Endodermal cell (in vitro differentiated cells): ENCODE data around the gene SRSF6. TPM values are rescaled to one million over a fixed set of nuclear protein-coding genes. Genes with fewer than 3 reads are reported as not detected.
A peak's percentile ranks its signal among the peaks of the same experiment; 100 is the strongest.

Experiments used
- DNase-seq: peaks from one replicate; pipeline ENCODE4 v3.0.0-alpha.2; 2017
- H3K27ac ChIP-seq: 2 replicates; pipeline ENCODE4 v1.5.1; 2013; ENCODE audit warnings: mild to moderate bottlenecking, low read depth, low read length, moderate library complexity
- H3K27me3 ChIP-seq: 2 replicates; pipeline ENCODE4 v1.6.1; 2013; ENCODE audit warnings: mild to moderate bottlenecking, low read length, moderate library complexity; ENCODE audit not compliant: insufficient read depth, control insufficient read depth, poor library complexity, severe bottlenecking
- H3K36me3 ChIP-seq: 2 replicates; pipeline ENCODE4 v1.7.0; 2013; ENCODE audit warnings: mild to moderate bottlenecking, low read length, moderate library complexity; ENCODE audit not compliant: control insufficient read depth, insufficient read depth
- H3K4me1 ChIP-seq: one replicate; pipeline ENCODE4 v1.7.0; 2013; ENCODE audit warnings: low read length; ENCODE audit not compliant: control insufficient read depth, insufficient read depth
- H3K4me3 ChIP-seq: 2 replicates; pipeline ENCODE4 v1.5.1; 2013; ENCODE audit warnings: mild to moderate bottlenecking, low read length, moderate library complexity
- H3K9ac ChIP-seq: 2 replicates; pipeline ENCODE4 v1.6.1; 2013; ENCODE audit warnings: mild to moderate bottlenecking, low read length, moderate library complexity; ENCODE audit not compliant: poor library complexity, severe bottlenecking; ENCODE audit errors: extremely low read depth
- H3K9me3 ChIP-seq: 2 replicates; pipeline ENCODE4 v1.6.1; 2013; ENCODE audit warnings: mild to moderate bottlenecking, low read length, moderate library complexity; ENCODE audit not compliant: control insufficient read depth
- H3K27ac Mint-ChIP-seq: 2 replicates; pipeline ENCODE4 v1.8.0; 2020; ENCODE audit warnings: mixed read lengths
- H3K27me3 Mint-ChIP-seq: 2 replicates; pipeline ENCODE4 v1.8.0; 2021; ENCODE audit warnings: mild to moderate bottlenecking, mixed read lengths; ENCODE audit not compliant: insufficient read depth
- H3K36me3 Mint-ChIP-seq: 2 replicates; pipeline ENCODE4 v1.8.0; 2020; ENCODE audit warnings: low read depth, mixed read lengths
- H3K4me1 Mint-ChIP-seq: 2 replicates; pipeline ENCODE4 v1.8.0; 2020; ENCODE audit warnings: mixed read lengths
- H3K4me3 Mint-ChIP-seq: 2 replicates; pipeline ENCODE4 v1.8.0; 2020; ENCODE audit warnings: mild to moderate bottlenecking, moderate library complexity, mixed read lengths
- H3K9me3 Mint-ChIP-seq: 2 replicates; pipeline ENCODE4 v1.8.0; 2020; ENCODE audit warnings: mild to moderate bottlenecking, mixed read lengths
- WGBS, 2 experiments: methylation state at CpG; one replicate each; pipeline versions ENCODE4 v1.1.5 to v1.1.7; 2013; ENCODE audit warnings: missing lambda C conversion rate in 2 of 2, mixed read lengths in 1 of 2; ENCODE audit not compliant: insufficient coverage in 1 of 2, insufficient read length in 1 of 2; 5-methylcytosine and 5-hydroxymethylcytosine counted together
- total RNA-seq, 2 donors: library from RNA; stranded (reverse); fragmentation: NEBNext Ultra II Directional in 1 of 2; extraction: Animal tissue kit (Norgen Biotek cat#: 25700) in 1 of 2; gene quantifications; 2 replicates in 1 of 2; 3 replicates in 1 of 2; pipeline ENCODE4 v1.2.1, GENCODE V29; 2021
- TF ChIP-seq, protein P1 (sequence below): fragments of 200-600 bp; sonication (generic); conservative IDR thresholded peaks from 2 replicates; pipeline ENCODE4 v1.5.0; 2021; ENCODE audit warnings: antibody characterized with exemption, mild to moderate bottlenecking

SRSF6 gene
- total RNA-seq, 2 donors from 2014 or later: 146 to 199 TPM

DNA sequence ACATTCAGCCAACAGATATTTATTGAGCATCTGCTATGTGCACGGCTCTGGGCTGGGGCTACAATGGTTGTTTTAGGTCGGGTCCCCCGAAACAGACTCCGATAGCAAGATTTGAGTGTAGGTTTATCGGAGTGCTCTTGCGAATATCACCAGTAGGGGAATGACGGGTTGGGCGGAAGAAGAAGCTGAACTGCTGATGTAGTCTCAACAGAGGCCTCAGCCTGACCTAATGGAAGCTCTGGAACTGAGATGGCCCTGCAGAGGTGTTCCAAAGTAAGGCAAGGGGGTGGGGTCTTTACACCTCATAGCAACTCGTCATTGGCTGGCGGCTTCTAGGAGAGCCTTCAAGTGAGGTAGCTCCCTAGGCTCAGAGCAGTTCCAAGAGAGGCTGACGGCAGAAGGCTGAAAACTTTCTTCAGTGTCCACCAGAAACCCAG lies 50.9 kb downstream of the SRSF6 start:
- WGBS, 2 experiments: 58 to 68% methylated on average over 10 to 11 of the region's 11 CpGs
- TF ChIP-seq, protein P1, sequence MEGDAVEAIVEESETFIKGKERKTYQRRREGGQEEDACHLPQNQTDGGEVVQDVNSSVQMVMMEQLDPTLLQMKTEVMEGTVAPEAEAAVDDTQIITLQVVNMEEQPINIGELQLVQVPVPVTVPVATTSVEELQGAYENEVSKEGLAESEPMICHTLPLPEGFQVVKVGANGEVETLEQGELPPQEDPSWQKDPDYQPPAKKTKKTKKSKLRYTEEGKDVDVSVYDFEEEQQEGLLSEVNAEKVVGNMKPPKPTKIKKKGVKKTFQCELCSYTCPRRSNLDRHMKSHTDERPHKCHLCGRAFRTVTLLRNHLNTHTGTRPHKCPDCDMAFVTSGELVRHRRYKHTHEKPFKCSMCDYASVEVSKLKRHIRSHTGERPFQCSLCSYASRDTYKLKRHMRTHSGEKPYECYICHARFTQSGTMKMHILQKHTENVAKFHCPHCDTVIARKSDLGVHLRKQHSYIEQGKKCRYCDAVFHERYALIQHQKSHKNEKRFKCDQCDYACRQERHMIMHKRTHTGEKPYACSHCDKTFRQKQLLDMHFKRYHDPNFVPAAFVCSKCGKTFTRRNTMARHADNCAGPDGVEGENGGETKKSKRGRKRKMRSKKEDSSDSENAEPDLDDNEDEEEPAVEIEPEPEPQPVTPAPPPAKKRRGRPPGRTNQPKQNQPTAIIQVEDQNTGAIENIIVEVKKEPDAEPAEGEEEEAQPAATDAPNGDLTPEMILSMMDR: peak; percentile 68
- Mint-ChIP-seq H3K4me1 (peaks cover 2% of the 10 kb centered on the region), H3K36me3 (no peaks in the 10 kb centered on the region), H3K9me3 (no peaks in the 10 kb centered on the region), H3K4me3 (peak overlapping the region; percentile 65), H3K27me3 (peaks cover 33% of the 10 kb centered on the region), H3K27ac (peak overlapping the region; percentile 91)
- Histone ChIP-seq H3K4me3 (peak overlapping the region; percentile 84), H3K9me3 (no peaks in the 10 kb centered on the region), H3K36me3 (no peaks in the 10 kb centered on the region), H3K27ac (no peak overlapping the region), H3K4me1 (no peaks in the 10 kb centered on the region), H3K27me3 (peaks cover 29% of the 10 kb centered on the region), H3K9ac (no peak overlapping the region)
- DNase-seq: peak; percentile 93

DNA sequence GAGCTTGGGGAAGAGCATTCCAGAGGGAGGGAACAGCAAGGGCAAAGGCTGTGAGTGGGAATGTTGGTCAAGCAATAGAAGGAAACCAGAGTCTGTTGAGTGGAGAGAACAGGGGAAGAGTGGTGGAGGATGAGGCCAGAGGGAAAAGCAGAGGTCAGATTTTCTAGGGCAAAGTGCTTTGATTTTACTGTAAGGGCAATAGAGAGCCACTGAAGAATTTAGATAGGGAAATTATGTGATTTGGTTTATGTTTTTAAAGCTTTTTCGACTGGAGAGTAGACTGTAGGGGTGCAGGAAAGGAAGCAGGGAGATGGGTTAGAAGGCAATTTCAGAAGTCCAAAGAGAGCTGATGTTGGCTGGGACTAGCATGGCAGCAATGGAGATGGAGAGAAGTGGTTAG lies 54.2 kb downstream of the SRSF6 start:
- no peak overlapping the region for H3K9ac ChIP-seq
- H3K27ac ChIP-seq: no peak overlapping the region
- H3K36me3 ChIP-seq: peaks cover 4% of the 10 kb centered on the region
- peaks cover 5% of the 10 kb centered on the region for H3K27me3 ChIP-seq
- no peak for DNase-seq
- peaks cover 5% of the 10 kb centered on the region for H3K27me3 Mint-ChIP-seq
- no peaks in the 10 kb centered on the region for H3K4me1 ChIP-seq
- H3K27ac Mint-ChIP-seq: no peak overlapping the region
- H3K9me3 ChIP-seq: no peaks in the 10 kb centered on the region
- H3K36me3 Mint-ChIP-seq: peaks cover 10% of the 10 kb centered on the region
- 79 to 83% methylated on average over 1 of the region's 1 CpG for WGBS, 2 experiments
- TF ChIP-seq, protein P1: no peak
- H3K4me3 Mint-ChIP-seq: no peak overlapping the region
- peaks cover 2% of the 10 kb centered on the region for H3K4me1 Mint-ChIP-seq
- no peaks in the 10 kb centered on the region for H3K9me3 Mint-ChIP-seq
- no peak overlapping the region for H3K4me3 ChIP-seq

DNA sequence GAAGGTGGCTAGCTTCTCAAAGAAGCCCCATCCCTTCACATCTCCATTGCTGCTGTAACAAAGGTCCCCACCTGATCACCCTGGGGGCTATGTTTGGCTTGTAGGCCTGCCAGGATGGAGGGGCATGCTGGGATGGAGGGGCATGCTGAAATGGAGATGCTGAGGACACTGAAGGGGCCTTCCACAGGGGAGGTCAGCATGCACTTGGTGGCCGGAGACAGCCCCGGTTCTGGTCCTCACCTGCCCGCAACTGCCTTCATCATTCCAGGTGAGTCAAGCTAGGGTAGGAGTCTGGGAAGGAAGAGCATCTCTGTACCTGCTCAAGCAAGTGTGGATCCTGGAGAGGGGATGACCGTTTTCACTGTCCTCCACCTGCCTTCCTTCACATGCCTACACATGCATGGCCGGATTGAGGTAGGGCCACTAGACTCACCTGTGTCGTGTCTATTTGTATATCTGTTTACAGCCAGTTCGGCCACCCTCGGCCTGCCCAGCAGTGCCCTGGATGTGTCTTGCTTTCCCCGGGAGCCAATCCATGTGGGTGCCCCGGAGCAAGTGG lies 55.8 kb downstream of the SRSF6 start:
- 57 to 66% methylated on average over 6 to 10 of the region's 10 CpGs for WGBS, 2 experiments
- H3K36me3 Mint-ChIP-seq: peaks cover 20% of the 10 kb centered on the region
- H3K27ac Mint-ChIP-seq: peak overlapping the region; percentile 58
- H3K4me1 Mint-ChIP-seq: peaks cover 2% of the 10 kb centered on the region
- H3K27me3 Mint-ChIP-seq: no peaks in the 10 kb centered on the region
- no peak overlapping the region for H3K27ac ChIP-seq
- TF ChIP-seq, protein P1: no peak
- DNase-seq: no peak
- H3K9me3 ChIP-seq: no peaks in the 10 kb centered on the region
- H3K27me3 ChIP-seq: no peaks in the 10 kb centered on the region
- H3K9ac ChIP-seq: no peak overlapping the region
- no peaks in the 10 kb centered on the region for H3K4me1 ChIP-seq
- peak overlapping the region; percentile 74 for H3K4me3 ChIP-seq
- no peaks in the 10 kb centered on the region for H3K9me3 Mint-ChIP-seq
- H3K36me3 ChIP-seq: peaks cover 13% of the 10 kb centered on the region
- peak overlapping the region; percentile 84 for H3K4me3 Mint-ChIP-seq

Other genes with a start within 250 kb of the SRSF6 start
- 10 to 100 TPM; 38.4 to 57.6 TPM for gene L3MBTL1, start 49.8 kb downstream of the SRSF6 start, total RNA-seq
- 1 to 10 TPM; 1.6 to 5.3 TPM for gene SGK2, start 101.1 kb downstream of the SRSF6 start, total RNA-seq
- gene IFT52, start 133.0 kb downstream of the SRSF6 start, total RNA-seq: 10 to 100 TPM; 41.4 to 58.3 TPM
- 100 to 1,000 TPM; 139 to 182 TPM for gene MYBL2, start 209.2 kb downstream of the SRSF6 start, total RNA-seq